Mucosa of descending colon (tissue), 3 donors: Measurements from ENCODE around the gene YIF1A. TPM values are rescaled to one million over a fixed set of nuclear protein-coding genes. Genes with fewer than 3 reads are reported as not detected.

Source experiments
- ATAC-seq: fragments of 200-7000 bp; cut with Tn5 transposase; one replicate; pipeline ENCODE4 v1.9.1; 2020; ENCODE audit warnings: mild to moderate bottlenecking, moderate library complexity
- DNase-seq, 3 donors: peaks; one replicate each; pipeline ENCODE4 v3.0.0-alpha.2; 2020
- H3K36me3 ChIP-seq: fragments of 200-600 bp; one replicate; pipeline ENCODE4 v1.8.0; 2021; ENCODE audit warnings: low read depth, mild to moderate bottlenecking
- H3K4me1 ChIP-seq: fragments of 200-600 bp; one replicate; pipeline ENCODE4 v1.8.0; 2021; ENCODE audit warnings: low read depth, mild to moderate bottlenecking
- H3K4me3 ChIP-seq: fragments of 200-600 bp; one replicate; pipeline ENCODE4 v1.8.0; 2021; ENCODE audit warnings: mild to moderate bottlenecking
- H3K9me3 ChIP-seq: fragments of 200-600 bp; one replicate; pipeline ENCODE4 v1.8.0; 2021; ENCODE audit warnings: mild to moderate bottlenecking
- intact Hi-C, 2 donors: fragments of 100-400 bp; cut with DNase I in 1 of 2; cut with micrococcal nuclease in 1 of 2; formaldehyde crosslinking; loops; one replicate each; pipeline versions ENCODE4 v1.11.0 to v1.11.1; 2022; cut with DNase I, micrococcal nuclease
- total RNA-seq, 3 donors: library from RNA; stranded (reverse); fragmentation: NEBNext Ultra II Directional in 2 of 3; extraction: Animal tissue kit (Norgen Biotek cat#: 25700) in 2 of 3; gene quantifications; one replicate each; pipeline versions ENCODE4 v1.2.1 to v1.2.4, GENCODE V29; 2021 to 2023
- TF ChIP-seq, protein P1 (sequence below): fragments of 200-600 bp; IDR thresholded peaks from one replicate; pipeline ENCODE4 v1.8.0; 2022; ENCODE audit warnings: antibody characterized with exemption, mild to moderate bottlenecking
- donor health status: DM: no; HTN: no; CAD: no; lungs with moderate emphysema.
- donor health status: DM: no; HTN: no; CAD: no.
- donor health status: DM: no; HTN: yes; CAD: no.

Gene YIF1A
- total RNA-seq, 3 donors from 2014 or later = 66.1 to 93.5 (median 77.9) TPM

DNA sequence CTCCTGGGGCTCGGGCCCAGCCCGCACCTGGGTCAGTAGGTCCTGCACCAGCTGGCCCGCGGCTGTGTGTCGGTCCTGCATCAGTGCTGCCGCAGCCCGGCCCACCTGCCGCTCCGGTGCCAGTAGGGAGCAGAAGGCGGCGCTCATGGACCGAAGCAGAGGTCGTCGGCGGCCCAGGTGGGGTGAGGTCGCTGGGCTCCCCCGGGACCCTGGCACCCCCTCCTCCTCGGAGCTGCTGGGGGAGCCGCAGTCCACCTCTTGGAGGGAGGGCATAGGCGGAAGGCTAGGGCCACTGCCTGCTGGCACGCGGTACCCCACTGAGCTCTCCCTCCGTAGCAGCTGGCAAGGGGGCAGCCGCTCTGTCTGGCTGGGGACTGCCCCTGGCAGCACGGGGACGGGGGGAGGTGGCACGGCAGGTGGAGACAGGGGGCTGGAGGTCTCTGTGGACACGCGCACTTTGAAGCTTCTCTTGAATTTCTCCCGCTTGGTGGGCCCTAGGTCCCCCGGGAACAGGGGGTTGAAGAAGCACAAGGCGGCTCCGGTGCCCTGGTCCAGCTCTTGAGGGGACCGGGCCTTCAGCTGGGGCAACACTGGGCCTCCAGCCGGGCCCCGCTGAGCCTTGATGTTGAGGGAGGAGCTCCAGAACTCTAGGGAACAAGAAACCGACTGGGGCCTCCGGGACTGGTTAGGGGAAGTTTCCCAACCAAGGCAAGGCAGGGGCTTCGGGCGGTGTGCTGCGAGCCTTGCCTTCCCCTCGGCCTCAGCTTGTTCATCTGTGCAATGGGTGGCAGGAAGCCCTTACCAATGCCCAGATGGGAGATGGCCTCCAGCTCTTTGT, 45.9 kb upstream of the YIF1A start:
- Histone ChIP-seq H3K4me1 (peaks cover 19% of the 10 kb centered on the region), H3K36me3 (peaks cover under 1% of the 10 kb centered on the region), H3K4me3 (no peak overlapping the region), H3K9me3 (no peaks in the 10 kb centered on the region)
- ATAC-seq (no peak), DNase-seq (peak in 2 of 3 donors; percentile 36 to 55)
- intact Hi-C loops = no loop called here
- TF ChIP-seq, protein P1, sequence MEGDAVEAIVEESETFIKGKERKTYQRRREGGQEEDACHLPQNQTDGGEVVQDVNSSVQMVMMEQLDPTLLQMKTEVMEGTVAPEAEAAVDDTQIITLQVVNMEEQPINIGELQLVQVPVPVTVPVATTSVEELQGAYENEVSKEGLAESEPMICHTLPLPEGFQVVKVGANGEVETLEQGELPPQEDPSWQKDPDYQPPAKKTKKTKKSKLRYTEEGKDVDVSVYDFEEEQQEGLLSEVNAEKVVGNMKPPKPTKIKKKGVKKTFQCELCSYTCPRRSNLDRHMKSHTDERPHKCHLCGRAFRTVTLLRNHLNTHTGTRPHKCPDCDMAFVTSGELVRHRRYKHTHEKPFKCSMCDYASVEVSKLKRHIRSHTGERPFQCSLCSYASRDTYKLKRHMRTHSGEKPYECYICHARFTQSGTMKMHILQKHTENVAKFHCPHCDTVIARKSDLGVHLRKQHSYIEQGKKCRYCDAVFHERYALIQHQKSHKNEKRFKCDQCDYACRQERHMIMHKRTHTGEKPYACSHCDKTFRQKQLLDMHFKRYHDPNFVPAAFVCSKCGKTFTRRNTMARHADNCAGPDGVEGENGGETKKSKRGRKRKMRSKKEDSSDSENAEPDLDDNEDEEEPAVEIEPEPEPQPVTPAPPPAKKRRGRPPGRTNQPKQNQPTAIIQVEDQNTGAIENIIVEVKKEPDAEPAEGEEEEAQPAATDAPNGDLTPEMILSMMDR = no peak

DNA sequence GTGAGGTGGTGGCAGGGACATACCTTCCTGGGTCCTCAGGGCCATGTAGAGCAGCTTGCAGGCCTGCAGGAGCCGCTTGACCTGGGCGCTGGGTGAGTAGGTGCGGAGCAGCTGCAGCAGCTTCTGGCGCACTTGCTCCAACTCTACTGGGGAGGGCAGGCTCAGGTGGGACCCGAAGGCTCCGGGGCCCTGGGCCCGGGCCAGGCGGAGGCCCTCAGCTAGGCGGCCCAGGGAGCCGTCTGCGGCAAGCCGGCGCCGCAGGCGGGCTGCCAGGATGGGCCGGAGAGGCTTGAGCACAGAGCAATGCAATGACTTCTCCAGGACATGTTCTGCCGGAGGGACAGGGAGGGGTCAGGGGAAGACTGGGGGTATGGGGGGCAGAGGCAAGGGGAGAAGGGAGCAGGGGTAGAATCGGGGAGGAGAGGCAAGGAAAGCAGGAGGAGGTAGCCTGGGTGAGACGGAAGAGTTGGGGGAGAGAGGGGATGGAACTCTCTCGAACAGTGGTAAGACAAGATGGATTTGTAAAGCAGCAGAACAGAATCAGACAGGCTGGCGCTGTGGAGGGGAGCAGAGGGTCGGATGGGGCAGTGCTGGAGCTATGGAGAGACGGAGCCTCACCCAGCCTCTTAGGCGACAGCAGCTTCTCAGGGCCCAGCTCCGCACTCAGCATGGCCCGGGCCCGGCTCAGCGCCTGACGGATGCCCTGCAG, 45.1 kb upstream of the YIF1A start:
- Histone ChIP-seq H3K4me1 (peaks cover 19% of the 10 kb centered on the region), H3K4me3 (no peak overlapping the region), H3K9me3 (no peaks in the 10 kb centered on the region), H3K36me3 (no peaks in the 10 kb centered on the region)
- no peak for ATAC-seq
- peak in 2 of 3 donors; percentile 21 to 43 for DNase-seq
- intact Hi-C loops = no loop called here
- TF ChIP-seq, protein P1 = no peak

DNA sequence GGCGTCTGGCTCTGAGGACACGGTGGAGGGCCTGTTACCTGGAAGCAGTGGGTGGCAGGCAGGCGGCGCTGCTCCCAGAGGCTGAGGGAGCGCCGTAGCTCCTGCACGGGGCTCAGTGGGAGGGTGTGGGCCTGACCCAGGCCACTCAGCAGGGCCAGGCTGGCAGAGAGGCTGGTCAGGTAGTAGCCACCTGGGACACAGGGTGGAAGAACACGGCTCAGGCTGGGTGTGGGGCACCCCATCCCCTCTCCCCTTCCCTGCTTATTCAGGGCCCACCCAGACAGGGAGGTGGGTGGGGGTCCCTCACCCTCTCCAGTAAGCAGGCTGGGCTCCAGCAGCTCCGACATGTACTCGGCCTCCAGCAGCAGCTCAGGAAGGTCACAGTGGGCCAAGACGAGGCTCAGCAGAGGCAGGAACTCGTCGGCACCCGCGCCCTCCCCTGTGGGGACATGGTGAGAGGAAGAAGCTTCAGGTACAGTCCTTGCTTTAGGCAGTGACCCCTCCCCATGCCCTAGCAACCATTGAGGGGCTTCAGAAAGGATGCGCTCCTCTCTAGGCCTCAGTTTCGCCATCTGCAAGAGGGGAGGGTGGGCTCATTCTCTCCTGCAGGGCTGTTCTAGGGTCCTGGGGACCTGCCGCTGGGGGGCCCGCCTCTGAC, 44.4 kb upstream of the YIF1A start:
- Histone ChIP-seq H3K4me1 (peaks cover 25% of the 10 kb centered on the region), H3K9me3 (no peaks in the 10 kb centered on the region), H3K36me3 (no peaks in the 10 kb centered on the region), H3K4me3 (no peak overlapping the region)
- TF ChIP-seq, protein P1 = no peak
- DNase-seq (peak in 2 of 3 donors; percentile 24 to 48), ATAC-seq (no peak)
- intact Hi-C loops = no loop called here

DNA sequence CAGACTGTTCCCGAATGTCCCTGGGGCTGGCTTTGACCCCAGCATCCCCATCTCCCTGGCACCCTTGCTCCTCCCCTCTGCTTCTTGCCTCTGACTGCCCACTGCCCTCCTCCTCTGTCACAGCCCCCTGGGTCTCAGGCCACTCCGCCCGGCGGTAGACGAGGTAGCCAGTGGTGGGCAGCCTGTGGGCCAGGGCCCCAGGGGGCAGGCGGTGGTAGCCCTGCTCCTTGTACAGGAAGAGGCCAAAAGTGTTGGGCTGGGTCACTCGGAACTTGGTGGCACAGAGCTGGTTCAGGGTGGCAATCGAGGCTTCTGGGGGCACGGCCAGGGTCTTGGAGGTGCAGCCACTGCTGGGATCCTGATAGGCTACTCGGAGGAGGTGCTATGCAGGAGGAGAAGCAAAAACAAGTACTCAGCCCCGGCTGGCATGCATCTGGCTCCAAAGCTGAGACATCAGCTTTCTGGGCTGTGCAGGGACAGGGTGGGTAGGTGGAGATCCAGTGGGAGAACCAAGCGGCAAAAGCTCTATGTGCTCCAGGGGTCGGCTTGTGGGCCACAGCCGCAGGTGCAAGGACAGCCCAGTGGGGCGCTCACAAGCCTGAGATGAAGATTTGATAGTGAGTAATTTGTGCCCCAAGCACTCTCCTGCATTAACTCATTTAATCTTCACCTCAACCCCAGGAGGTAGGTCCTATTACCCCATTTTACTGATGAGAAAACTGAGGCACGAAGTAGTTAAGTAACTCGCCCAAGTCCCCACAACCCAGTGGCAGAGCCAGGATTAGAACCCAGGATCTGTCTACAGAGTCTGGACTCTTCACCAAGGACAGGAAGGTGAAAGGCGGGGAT, 43.7 kb upstream of the YIF1A start:
- Histone ChIP-seq H3K36me3 (no peaks in the 10 kb centered on the region), H3K4me1 (peaks cover 31% of the 10 kb centered on the region), H3K4me3 (no peak overlapping the region), H3K9me3 (no peaks in the 10 kb centered on the region)
- no peak for DNase-seq
- ATAC-seq = no peak
- TF ChIP-seq, protein P1 = no peak
- intact Hi-C loops = no loop called here
